Neural cell (in vitro differentiated cells): ENCODE measurements around the gene L3MBTL4. TPM values are rescaled to one million over a fixed set of nuclear protein-coding genes. Genes with fewer than 3 reads are reported as not detected.

Experiments used
- H2AFZ ChIP-seq: fragments of 200-600, 300-800 bp; sonication (generic), shearing (Covaris generic); 2 replicates; pipeline ENCODE4 v1.6.0; 2014; ENCODE audit warnings: low read depth, mild to moderate bottlenecking, antibody characterized with exemption, low read length, moderate library complexity
- H3F3A ChIP-seq: fragments of 200-600 bp; shearing (Covaris generic); 2 replicates; pipeline ENCODE4 v1.6.1; 2016; ENCODE audit warnings: mild to moderate bottlenecking, moderate library complexity, mixed read lengths, antibody characterized with exemption, low read length; ENCODE audit not compliant: insufficient read depth, poor library complexity, severe bottlenecking
- H3K27ac ChIP-seq: fragments of 200-600, 300-800 bp; sonication (generic), shearing (Covaris generic); 2 replicates; pipeline ENCODE4 v1.5.1; 2014; ENCODE audit warnings: mild to moderate bottlenecking, low read length, moderate library complexity
- H3K27me3 ChIP-seq: fragments of 300-800, 200-600 bp; sonication (generic), shearing (Covaris generic); 2 replicates; pipeline ENCODE4 v1.6.0; 2014; ENCODE audit warnings: mild to moderate bottlenecking, low read depth, low read length, moderate library complexity; ENCODE audit not compliant: insufficient read depth
- H3K36me3 ChIP-seq: fragments of 300-800, 200-600 bp; sonication (generic), shearing (Covaris generic); 2 replicates; pipeline ENCODE4 v1.5.1; 2014; ENCODE audit warnings: mild to moderate bottlenecking, antibody characterized with exemption, low read length, moderate library complexity; ENCODE audit not compliant: insufficient read depth
- H3K4me2 ChIP-seq: fragments of 300-800, 200-600 bp; sonication (generic), shearing (Covaris generic); 2 replicates; pipeline ENCODE4 v1.6.0; 2014; ENCODE audit warnings: mild to moderate bottlenecking, low read length
- H3K4me3 ChIP-seq: fragments of 300-800, 200-600 bp; sonication (generic), shearing (Covaris generic); 2 replicates; pipeline ENCODE4 v1.5.1; 2014; ENCODE audit warnings: mild to moderate bottlenecking, low read length, moderate library complexity
- H3K79me2 ChIP-seq: fragments of 200-600 bp; shearing (Covaris generic); replicated peaks from 2 replicates; pipeline ENCODE4 v1.6.0; 2014; ENCODE audit warnings: mild to moderate bottlenecking, low read length, moderate library complexity; ENCODE audit not compliant: insufficient read depth
- H3K9ac ChIP-seq: fragments of 300-800, 200-600 bp; sonication (generic), shearing (Covaris generic); 2 replicates; pipeline ENCODE4 v1.6.1; 2016; ENCODE audit warnings: mild to moderate bottlenecking, low read length, mixed read lengths
- H3K9me2 ChIP-seq: fragments of 200-600 bp; shearing (Covaris generic); 2 replicates; pipeline ENCODE4 v1.6.1; 2016; ENCODE audit warnings: mild to moderate bottlenecking, low read length, mixed read lengths; ENCODE audit not compliant: insufficient read depth
- H3K9me3 ChIP-seq: fragments of 200-600, 300-800 bp; sonication (generic), shearing (Covaris generic); 2 replicates; pipeline ENCODE4 v1.6.1; 2016; ENCODE audit warnings: mild to moderate bottlenecking, mixed run types, low read length, moderate library complexity, mixed read lengths
- H4K20me1 ChIP-seq: fragments of 200-600 bp; shearing (Covaris generic); 2 replicates; pipeline ENCODE4 v1.6.1; 2016; ENCODE audit warnings: mild to moderate bottlenecking, mixed run types; ENCODE audit not compliant: insufficient read depth
- CTCF ChIP-seq: fragments of 450-650 bp; IDR thresholded peaks from 2 replicates; pipeline ENCODE4 v1.5.1; 2014; ENCODE audit warnings: antibody characterized with exemption, mild to moderate bottlenecking, moderate library complexity; ENCODE audit not compliant: poor library complexity, severe bottlenecking
- EP300 ChIP-seq: fragments of 450-650 bp; conservative IDR thresholded peaks from 2 replicates; pipeline ENCODE4 v1.6.1; 2014; ENCODE audit warnings: antibody characterized with exemption, mild to moderate bottlenecking, moderate library complexity; ENCODE audit not compliant: poor library complexity, severe bottlenecking
- EZH2 ChIP-seq: fragments of 200-600, 300-800 bp; shearing (Covaris generic), sonication (generic); IDR thresholded peaks from 2 replicates; pipeline ENCODE4 v1.6.1; 2014; ENCODE audit warnings: antibody characterized with exemption, low read length, borderline replicate concordance, mild to moderate bottlenecking; ENCODE audit not compliant: insufficient read depth, poor library complexity, severe bottlenecking
- MXI1 ChIP-seq: fragments of 450-650 bp; conservative IDR thresholded peaks from 2 replicates; pipeline ENCODE4 v1.6.1; 2014; ENCODE audit warnings: antibody characterized with exemption, mild to moderate bottlenecking; ENCODE audit not compliant: poor library complexity, severe bottlenecking
- POLR2AphosphoS5 ChIP-seq: IDR thresholded peaks from 2 replicates; pipeline ENCODE4 v1.6.1; 2012
- RAD21 ChIP-seq: fragments of 450-650 bp; conservative IDR thresholded peaks from 2 replicates; pipeline ENCODE4 v1.6.1; 2014; ENCODE audit warnings: antibody characterized with exemption, mild to moderate bottlenecking, moderate library complexity
- REST ChIP-seq: IDR thresholded peaks from 2 replicates; pipeline ENCODE4 v1.6.1; 2012; ENCODE audit warnings: borderline replicate concordance
- SMC3 ChIP-seq: fragments of 450-650 bp; conservative IDR thresholded peaks from 2 replicates; pipeline ENCODE4 v1.6.1; 2014; ENCODE audit warnings: antibody characterized with exemption, mild to moderate bottlenecking, moderate library complexity; ENCODE audit not compliant: poor library complexity
- TAF1 ChIP-seq: IDR thresholded peaks from 2 replicates; pipeline ENCODE4 v1.6.1; 2012; ENCODE audit warnings: low read depth
- polyA plus RNA-seq: library from polyadenylated mRNA; depleted of rRNA; stranded (reverse); fragments of >200 nt; gene quantifications from 2 replicates; pipeline ENCODE4 v1.2.3, GENCODE V29; 2014

L3MBTL4 gene
- polyA plus RNA-seq, 1 donor from 2014 or later: 0.90 TPM

- Histone ChIP-seq H3K4me2 (no peak overlapping the region), H3K9me3 (no peaks in the 10 kb centered on the region), H3K27me3 (no peaks in the 10 kb centered on the region), H3K4me3 (no peak overlapping the region), H4K20me1 (no peaks in the 10 kb centered on the region), H3K9ac (no peak overlapping the region), H3K27ac (no peak overlapping the region), H3K79me2 (no peaks in the 10 kb centered on the region), H3K36me3 (no peaks in the 10 kb centered on the region), H3K9me2 (no peaks in the 10 kb centered on the region), H3F3A (no peaks in the 10 kb centered on the region), H2AFZ (no peak overlapping the region)
- TF ChIP-seq REST (no peak), MXI1 (no peak), POLR2AphosphoS5 (no peak), RAD21 (no peak), SMC3 (no peak), CTCF (no peak), TAF1 (no peak)
These were observed 253.2 kb downstream of the L3MBTL4 start for GRCh38 chr18:6161549-6161948.

- H3K36me3 ChIP-seq: no peaks in the 10 kb centered on the region
- H4K20me1 ChIP-seq: no peaks in the 10 kb centered on the region
- H3K79me2 ChIP-seq: no peaks in the 10 kb centered on the region
- no peaks in the 10 kb centered on the region for H3F3A ChIP-seq
- no peaks in the 10 kb centered on the region for H3K9me3 ChIP-seq
- H3K27me3 ChIP-seq: no peaks in the 10 kb centered on the region
- no peaks in the 10 kb centered on the region for H3K9me2 ChIP-seq
- no peak overlapping the region for H3K4me3 ChIP-seq
- H2AFZ ChIP-seq: no peak overlapping the region
- H3K9ac ChIP-seq: no peak overlapping the region
- no peak overlapping the region for H3K4me2 ChIP-seq
- no peak for TF ChIP-seq RAD21
- TF ChIP-seq REST: no peak
- TF ChIP-seq SMC3: no peak
- TF ChIP-seq CTCF: no peak
- no peak for TF ChIP-seq MXI1
- TF ChIP-seq EZH2: no peak
- TF ChIP-seq POLR2AphosphoS5: no peak
- TF ChIP-seq TAF1: no peak
- TF ChIP-seq EP300: no peak
- no peak overlapping the region for H3K27ac ChIP-seq
These were observed 255.3 kb downstream of the L3MBTL4 start for GRCh38 chr18:6159426-6159825.
